ENCODE data around the gene SAMD13.

SAMD13 gene, protein sequence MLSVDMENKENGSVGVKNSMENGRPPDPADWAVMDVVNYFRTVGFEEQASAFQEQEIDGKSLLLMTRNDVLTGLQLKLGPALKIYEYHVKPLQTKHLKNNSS

GRCh38 chr1:84301004-84301784 lies at the start of gene SAMD13:
Gene SAMD13 (plus strand): TSS chr1:84301708. CDS start chr1:84303235, 1,527 bp downstream.
- DNase-seq (ENCODE audit: low read depth in 2 of 2), result no peak

GRCh38 chr1:84253036-84253435 lies 48.5 kb upstream of the SAMD13 start:
- no peak for DNase-seq (ENCODE audit: low read depth in 2 of 2)

DNA sequence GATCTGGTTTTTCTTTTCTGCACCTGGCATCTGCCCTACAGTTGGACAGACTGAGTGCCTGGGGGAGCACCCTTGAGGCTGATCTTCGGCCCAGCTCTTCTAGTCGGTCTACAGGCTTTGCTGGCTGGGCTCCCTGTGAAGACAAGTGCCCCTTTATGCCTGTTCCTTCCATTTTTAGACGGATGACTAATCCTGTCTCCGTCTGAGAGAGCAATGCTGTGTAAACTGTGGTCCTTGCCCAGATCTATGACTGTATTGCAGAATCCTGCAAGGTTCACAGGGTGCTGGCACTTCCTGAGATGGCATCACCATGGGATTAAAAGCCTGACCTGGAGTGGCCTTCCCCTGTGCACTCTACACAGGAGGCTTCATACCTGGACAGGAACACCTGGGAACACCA lies 47.6 kb upstream of the SAMD13 start:
- no peak for DNase-seq (ENCODE audit: low read depth in 2 of 2)

GRCh38 chr1:84254703-84255238 lies 46.7 kb upstream of the SAMD13 start:
- no peak for DNase-seq (ENCODE audit: low read depth in 2 of 2)

GRCh38 chr1:84255582-84255981 lies 45.9 kb upstream of the SAMD13 start:
- DNase-seq (ENCODE audit: low read depth in 2 of 2), result no peak

GRCh38 chr1:84257617-84258016 lies 43.9 kb upstream of the SAMD13 start:
- DNase-seq (ENCODE audit: low read depth in 2 of 2), result no peak

GRCh38 chr1:84259376-84259775 lies 42.1 kb upstream of the SAMD13 start:
- DNase-seq (ENCODE audit: low read depth in 2 of 2), result no peak

DNA sequence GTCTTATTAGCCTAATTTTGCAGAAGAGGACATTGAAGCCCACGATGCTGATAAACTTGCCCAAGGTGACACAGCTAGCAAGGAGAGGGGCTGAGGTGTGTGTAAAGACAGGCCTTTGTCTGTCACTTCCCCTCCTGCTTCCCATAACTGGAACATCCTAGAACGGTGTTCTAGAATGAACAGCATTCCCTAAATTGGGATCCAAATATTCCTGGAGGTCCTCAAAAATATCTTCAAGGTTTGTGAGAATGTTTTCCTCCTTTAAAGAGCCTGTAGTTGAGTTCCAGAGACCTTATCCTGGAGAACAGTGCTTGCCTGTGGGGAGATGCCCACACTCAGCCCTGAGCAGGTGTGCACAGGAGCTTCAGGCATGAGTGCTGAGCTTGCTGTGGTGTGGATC lies 41.5 kb upstream of the SAMD13 start:
- no peak for DNase-seq (ENCODE audit: low read depth in 2 of 2)

DNA sequence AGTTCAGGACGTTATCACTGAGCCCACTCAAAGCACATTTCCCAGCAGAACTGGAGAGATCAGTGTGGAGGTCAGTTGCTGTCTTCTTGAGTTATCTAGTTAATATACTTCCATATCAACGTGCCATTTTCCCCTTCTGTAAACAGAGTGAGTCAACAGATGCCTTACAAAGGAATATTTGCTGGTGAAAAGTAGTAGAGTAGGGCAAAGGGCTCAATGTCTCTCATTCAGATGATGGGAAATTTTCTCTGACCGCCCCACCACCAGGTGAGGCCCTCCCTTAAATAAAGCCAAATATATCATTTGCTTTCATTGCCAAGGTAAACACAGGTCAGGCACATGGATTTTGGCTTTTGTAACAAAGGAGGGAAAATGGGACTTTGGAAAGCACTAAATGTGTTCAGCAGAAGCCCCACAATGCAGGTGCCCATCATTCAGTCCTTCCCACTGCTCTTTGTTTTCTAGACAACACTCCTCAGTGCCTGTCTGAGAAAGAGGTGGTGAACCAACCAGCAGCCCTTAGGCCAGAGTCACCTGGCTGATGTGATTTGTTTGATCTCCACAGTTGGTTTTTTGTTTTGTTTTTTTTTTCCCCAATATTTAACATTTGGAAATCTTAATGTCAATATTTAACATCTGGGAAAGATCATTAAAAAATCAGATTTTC lies 40.5 kb upstream of the SAMD13 start:
- DNase-seq (ENCODE audit: low read depth in 2 of 2), result no peak

DNA sequence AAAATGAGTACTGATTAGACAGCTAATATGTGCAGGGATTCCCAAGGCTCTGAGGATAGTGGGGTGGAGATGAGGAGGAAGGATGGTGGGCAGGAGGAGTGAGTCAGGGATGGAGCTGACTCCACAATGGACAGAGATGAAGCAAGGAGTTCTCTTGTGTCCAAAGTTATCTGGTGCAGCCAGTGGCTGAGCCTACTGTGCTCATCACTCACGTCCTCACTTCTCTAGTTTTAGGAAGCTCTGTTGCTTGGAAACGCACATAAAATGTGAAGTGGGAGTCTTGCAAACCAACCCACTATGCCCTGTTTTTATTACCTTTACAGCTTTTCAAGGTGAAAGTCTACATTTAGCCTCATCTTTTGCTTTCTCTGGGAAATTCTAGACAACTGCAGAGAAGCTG lies 36.5 kb upstream of the SAMD13 start:
- no peak for DNase-seq (ENCODE audit: low read depth in 2 of 2)

DNA sequence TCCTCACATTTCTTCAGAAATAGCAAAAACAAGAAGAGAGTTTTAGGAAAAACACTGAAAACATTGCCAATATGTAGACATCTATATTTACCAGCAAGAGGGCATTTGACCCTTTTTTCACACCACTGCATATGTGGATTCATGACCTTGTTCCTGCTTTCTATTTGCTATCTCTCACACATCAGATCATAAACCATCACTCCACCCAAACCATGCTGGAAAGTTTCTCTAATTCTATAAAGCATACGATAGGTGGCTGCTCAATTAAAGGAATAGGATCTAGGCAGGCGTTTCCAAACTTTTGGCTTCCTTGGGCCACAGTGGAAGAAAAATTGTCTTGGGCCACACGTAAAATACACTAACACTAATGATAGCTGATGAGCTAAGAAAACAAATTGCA lies 35.6 kb upstream of the SAMD13 start:
- no peak for DNase-seq (ENCODE audit: low read depth in 2 of 2)

DNA sequence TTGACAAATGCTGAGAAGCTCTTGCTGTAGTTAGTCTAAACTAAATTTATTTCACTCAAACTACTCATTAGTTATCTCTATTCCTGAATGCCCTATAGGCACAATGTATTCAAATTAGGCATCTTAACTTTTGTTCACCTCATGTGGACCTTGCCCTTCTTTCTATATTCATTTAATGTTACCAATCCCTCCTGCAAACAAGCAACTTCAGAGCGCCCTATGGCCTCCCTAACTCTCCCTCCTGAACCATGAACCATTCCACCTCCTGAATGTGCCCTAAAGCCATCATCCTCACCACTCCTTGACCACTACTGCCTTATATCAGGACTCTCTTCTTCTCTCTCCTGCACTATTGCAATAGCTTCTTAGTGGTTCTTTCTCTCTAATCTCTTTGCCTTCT lies 34.8 kb upstream of the SAMD13 start:
- no peak for DNase-seq (ENCODE audit: low read depth in 2 of 2)

GRCh38 chr1:84267476-84267875 lies 34.0 kb upstream of the SAMD13 start:
- no peak for DNase-seq (ENCODE audit: low read depth in 2 of 2)

DNA sequence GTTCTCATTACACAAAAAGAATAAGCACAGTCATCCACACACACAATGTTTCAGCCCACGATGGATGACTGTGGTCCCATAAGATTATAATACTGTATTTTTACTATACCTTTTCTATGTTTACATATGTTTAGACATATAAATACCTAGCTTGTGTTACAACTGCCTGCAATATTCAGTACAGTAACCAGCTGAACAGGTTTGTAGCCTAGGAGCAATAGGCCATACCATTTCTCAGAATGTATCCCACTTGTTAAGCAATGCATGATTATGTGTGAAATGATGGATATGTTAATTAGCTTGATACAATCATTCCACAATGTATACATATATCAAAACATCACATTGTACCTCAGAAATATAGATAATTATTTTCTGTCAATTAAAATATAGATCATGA lies 33.2 kb upstream of the SAMD13 start:
- no peak for DNase-seq (ENCODE audit: low read depth in 2 of 2)

GRCh38 chr1:84269306-84269705 lies 32.2 kb upstream of the SAMD13 start:
- DNase-seq (ENCODE audit: low read depth in 2 of 2), result no peak

DNA sequence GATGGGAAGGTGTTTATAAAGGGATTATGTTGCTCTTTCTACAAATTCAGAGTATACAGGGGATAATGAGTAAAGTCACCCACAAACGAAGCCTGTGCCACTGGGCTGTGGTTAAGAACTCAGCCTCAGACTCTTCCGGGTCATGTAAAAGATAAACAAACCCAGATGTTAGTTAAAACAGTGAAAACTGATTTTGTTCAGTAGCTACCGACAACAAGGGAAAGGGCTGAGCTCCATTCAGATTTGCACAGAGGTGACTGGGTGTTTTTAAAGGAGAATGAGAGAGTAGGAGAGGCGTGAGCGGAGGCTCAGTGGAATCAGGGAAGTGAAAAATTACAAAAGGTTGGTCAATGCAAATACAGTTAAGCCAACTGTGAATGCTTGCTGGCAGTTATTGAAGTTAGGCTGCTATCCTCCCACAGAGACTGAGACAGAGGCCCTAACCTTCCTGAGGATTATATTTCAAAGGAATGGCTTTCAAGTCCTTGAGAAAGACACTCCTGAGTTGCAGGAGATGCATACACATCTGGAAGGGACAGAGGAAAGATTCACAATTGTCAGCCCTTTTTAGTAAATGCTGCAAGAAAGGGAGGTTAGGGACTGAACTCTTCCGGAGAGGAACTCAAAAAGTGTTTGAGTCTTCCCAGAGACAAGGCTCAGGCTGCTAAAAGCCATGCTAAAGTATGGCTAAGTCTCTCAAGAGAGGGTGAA lies 29.9 kb upstream of the SAMD13 start:
- DNase-seq (ENCODE audit: low read depth in 2 of 2), result no peak

GRCh38 chr1:84272401-84272800 lies 29.1 kb upstream of the SAMD13 start:
- no peak for DNase-seq (ENCODE audit: low read depth in 2 of 2)

GRCh38 chr1:84277343-84278059 lies 24.0 kb upstream of the SAMD13 start:
- no peak for DNase-seq (ENCODE audit: low read depth in 2 of 2)

- no peak for DNase-seq (ENCODE audit: low read depth in 2 of 2)
These were observed 22.6 kb upstream of the SAMD13 start for GRCh38 chr1:84278905-84279304.

GRCh38 chr1:84280912-84281311 lies 20.6 kb upstream of the SAMD13 start:
- no peak for DNase-seq (ENCODE audit: low read depth in 2 of 2)

GRCh38 chr1:84282780-84283333 lies 18.7 kb upstream of the SAMD13 start:
- no peak for DNase-seq (ENCODE audit: low read depth in 2 of 2)

Measured in stimulated activated CD8-positive, alpha-beta memory T cell treated with anti-CD3 and anti-CD28 coated beads, Interleukin-2, amount 100 ng/mL, for 48 hours (primary cell).